Ishikawa (cell line): Measurements from ENCODE around the gene NIM1K.

ENCODE experiments used
- EGR1 ChIP-seq: IDR thresholded peaks from 2 replicates; pipeline ENCODE4 v1.6.1; 2012
- EP300 ChIP-seq: IDR thresholded peaks from 2 replicates; pipeline ENCODE4 v1.6.1; 2012; ENCODE audit warnings: borderline replicate concordance
- FOXM1 ChIP-seq: IDR thresholded peaks from 2 replicates; pipeline ENCODE4 v1.6.1; 2012; ENCODE audit warnings: low read depth, borderline replicate concordance
- NFIC ChIP-seq: IDR thresholded peaks from 2 replicates; pipeline ENCODE4 v1.6.1; 2012
- RAD21 ChIP-seq: IDR thresholded peaks from 2 replicates; pipeline ENCODE4 v1.6.1; 2012; ENCODE audit warnings: low read depth
- TAF1 ChIP-seq: IDR thresholded peaks from 2 replicates; pipeline ENCODE4 v1.6.1; 2012; ENCODE audit warnings: low read depth, mild to moderate bottlenecking
- TCF12 ChIP-seq: IDR thresholded peaks from 2 replicates; pipeline ENCODE4 v1.6.1; 2012; ENCODE audit warnings: low read depth
- TEAD4 ChIP-seq: IDR thresholded peaks from 2 replicates; pipeline ENCODE4 v1.6.1; 2012
- YY1 ChIP-seq: IDR thresholded peaks from 2 replicates; pipeline ENCODE4 v1.6.1; 2012; ENCODE audit warnings: low read depth
- TF ChIP-seq, protein P1 (sequence below): IDR thresholded peaks from 2 replicates; pipeline ENCODE4 v1.6.1; 2012; ENCODE audit warnings: low read depth, mild to moderate bottlenecking
- TF ChIP-seq, protein P2 (sequence below): IDR thresholded peaks from 2 replicates; pipeline ENCODE4 v1.6.1; 2012

DNA sequence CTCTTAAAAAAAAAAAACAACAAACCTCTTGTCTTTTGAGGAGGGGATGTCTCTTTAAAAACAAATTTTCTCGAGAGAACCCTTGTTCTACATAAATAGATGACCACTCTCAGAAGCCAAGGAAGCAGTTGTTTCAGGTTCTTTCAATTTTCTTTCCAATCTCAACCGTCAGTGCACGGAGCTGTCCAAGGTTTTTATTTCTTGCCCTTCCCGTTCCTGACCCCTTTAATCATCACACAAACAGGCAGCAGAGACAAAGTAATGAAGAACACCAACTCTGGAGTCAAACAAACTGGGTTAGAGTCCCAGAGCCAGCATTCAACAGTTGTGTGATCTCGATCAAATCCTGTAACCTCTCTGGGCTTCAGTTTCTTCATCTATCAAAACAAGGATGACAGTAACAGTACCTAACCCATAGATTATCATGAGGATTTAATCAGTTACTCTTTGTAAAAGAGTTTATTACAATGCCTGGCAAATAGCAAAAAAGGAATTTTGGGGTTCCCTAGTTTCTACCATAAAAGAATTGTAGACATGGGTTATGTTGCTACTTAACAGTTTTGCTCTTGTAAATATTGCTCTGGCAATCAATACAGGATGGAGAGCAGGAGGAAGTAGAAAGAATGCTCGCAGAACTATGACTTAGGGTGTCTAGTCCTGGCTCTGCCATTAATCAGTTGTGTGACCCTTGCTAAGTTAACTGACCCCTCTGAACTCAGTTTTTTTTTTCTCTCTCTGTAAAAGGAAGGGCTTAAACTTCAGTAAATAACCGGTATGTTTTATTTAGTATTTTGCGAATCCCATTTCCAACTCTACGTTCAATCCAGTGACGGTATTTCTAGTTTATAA is 1.0 kb upstream of the NIM1K start:
- TF ChIP-seq, protein P1, sequence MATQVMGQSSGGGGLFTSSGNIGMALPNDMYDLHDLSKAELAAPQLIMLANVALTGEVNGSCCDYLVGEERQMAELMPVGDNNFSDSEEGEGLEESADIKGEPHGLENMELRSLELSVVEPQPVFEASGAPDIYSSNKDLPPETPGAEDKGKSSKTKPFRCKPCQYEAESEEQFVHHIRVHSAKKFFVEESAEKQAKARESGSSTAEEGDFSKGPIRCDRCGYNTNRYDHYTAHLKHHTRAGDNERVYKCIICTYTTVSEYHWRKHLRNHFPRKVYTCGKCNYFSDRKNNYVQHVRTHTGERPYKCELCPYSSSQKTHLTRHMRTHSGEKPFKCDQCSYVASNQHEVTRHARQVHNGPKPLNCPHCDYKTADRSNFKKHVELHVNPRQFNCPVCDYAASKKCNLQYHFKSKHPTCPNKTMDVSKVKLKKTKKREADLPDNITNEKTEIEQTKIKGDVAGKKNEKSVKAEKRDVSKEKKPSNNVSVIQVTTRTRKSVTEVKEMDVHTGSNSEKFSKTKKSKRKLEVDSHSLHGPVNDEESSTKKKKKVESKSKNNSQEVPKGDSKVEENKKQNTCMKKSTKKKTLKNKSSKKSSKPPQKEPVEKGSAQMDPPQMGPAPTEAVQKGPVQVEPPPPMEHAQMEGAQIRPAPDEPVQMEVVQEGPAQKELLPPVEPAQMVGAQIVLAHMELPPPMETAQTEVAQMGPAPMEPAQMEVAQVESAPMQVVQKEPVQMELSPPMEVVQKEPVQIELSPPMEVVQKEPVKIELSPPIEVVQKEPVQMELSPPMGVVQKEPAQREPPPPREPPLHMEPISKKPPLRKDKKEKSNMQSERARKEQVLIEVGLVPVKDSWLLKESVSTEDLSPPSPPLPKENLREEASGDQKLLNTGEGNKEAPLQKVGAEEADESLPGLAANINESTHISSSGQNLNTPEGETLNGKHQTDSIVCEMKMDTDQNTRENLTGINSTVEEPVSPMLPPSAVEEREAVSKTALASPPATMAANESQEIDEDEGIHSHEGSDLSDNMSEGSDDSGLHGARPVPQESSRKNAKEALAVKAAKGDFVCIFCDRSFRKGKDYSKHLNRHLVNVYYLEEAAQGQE = peak; percentile 88
- TF ChIP-seq, protein P2, sequence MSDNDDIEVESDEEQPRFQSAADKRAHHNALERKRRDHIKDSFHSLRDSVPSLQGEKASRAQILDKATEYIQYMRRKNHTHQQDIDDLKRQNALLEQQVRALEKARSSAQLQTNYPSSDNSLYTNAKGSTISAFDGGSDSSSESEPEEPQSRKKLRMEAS = no peak
- no peak for TF ChIP-seq EP300
- TF ChIP-seq YY1 = no peak
- TF ChIP-seq NFIC = no peak
- no peak for TF ChIP-seq EGR1
- no peak for TF ChIP-seq RAD21
- TF ChIP-seq TEAD4 = no peak
- no peak for TF ChIP-seq TCF12
- TF ChIP-seq TAF1 = no peak
- TF ChIP-seq FOXM1 = no peak
